Astrocyte (in vitro differentiated cells and primary cell): ENCODE data around the gene APOA1. TPM values are rescaled to one million over a fixed set of nuclear protein-coding genes. Genes with fewer than 3 reads are reported as not detected.

Experiments used
- DNase-seq: peaks from one replicate; pipeline ENCODE4 v3.0.0-alpha.2; 2010; ENCODE audit warnings: low read depth
- FAIRE-seq: peaks from 2 replicates; lab custom pipeline; 2011; peaks lifted over from hg19 to GRCh38; lab: Jason Lieb, UNC
- H2AFZ ChIP-seq: 2 replicates; pipeline ENCODE4 v1.6.0; 2012; ENCODE audit warnings: low read depth, low read length, inconsistent platforms
- H3K27ac ChIP-seq: 2 replicates; pipeline ENCODE4 v1.5.1; 2011; ENCODE audit warnings: low read depth, low read length, inconsistent platforms
- H3K27me3 ChIP-seq: 2 replicates; pipeline ENCODE4 v1.6.0; 2011; ENCODE audit warnings: low read length, inconsistent platforms; ENCODE audit not compliant: insufficient read depth
- H3K36me3 ChIP-seq: 2 replicates; pipeline ENCODE4 v1.5.1; 2011; ENCODE audit warnings: low read length, inconsistent platforms; ENCODE audit not compliant: insufficient read depth
- H3K4me1 ChIP-seq: 2 replicates; pipeline ENCODE4 v1.5.1; 2011; ENCODE audit warnings: low read length, inconsistent platforms; ENCODE audit not compliant: insufficient read depth
- H3K4me2 ChIP-seq: 2 replicates; pipeline ENCODE4 v1.6.0; 2012; ENCODE audit warnings: low read length, inconsistent platforms
- H3K4me3 ChIP-seq: 2 replicates; pipeline ENCODE4 v1.5.1; 2011; ENCODE audit warnings: low read depth, mild to moderate bottlenecking, low read length, inconsistent platforms; ENCODE audit not compliant: insufficient read depth
- H3K79me2 ChIP-seq: 2 replicates; pipeline ENCODE4 v1.6.0; 2012; ENCODE audit warnings: mild to moderate bottlenecking, low read length, inconsistent platforms; ENCODE audit not compliant: insufficient read depth
- H3K9ac ChIP-seq: 2 replicates; pipeline ENCODE4 v1.6.0; 2012; ENCODE audit warnings: mild to moderate bottlenecking, low read length, inconsistent platforms
- H3K9me3 ChIP-seq: 2 replicates; pipeline ENCODE4 v1.5.1; 2012; ENCODE audit warnings: low read depth, mild to moderate bottlenecking, low read length, inconsistent platforms; ENCODE audit not compliant: insufficient read depth
- H4K20me1 ChIP-seq: 2 replicates; pipeline ENCODE4 v1.6.0; 2012; ENCODE audit warnings: low read length, inconsistent platforms; ENCODE audit not compliant: insufficient read depth
- H3K27ac Mint-ChIP-seq: one replicate; pipeline ENCODE4 v1.8.0; 2021; ENCODE audit warnings: mild to moderate bottlenecking, mixed read lengths; ENCODE audit not compliant: unreplicated experiment
- H3K27me3 Mint-ChIP-seq: one replicate; pipeline ENCODE4 v1.8.0; 2021; ENCODE audit warnings: low read depth, mixed read lengths; ENCODE audit not compliant: unreplicated experiment
- H3K36me3 Mint-ChIP-seq: one replicate; pipeline ENCODE4 v1.8.0; 2021; ENCODE audit warnings: low read depth, mixed read lengths; ENCODE audit not compliant: unreplicated experiment
- H3K4me1 Mint-ChIP-seq: one replicate; pipeline ENCODE4 v1.8.0; 2021; ENCODE audit warnings: low read depth, mixed read lengths; ENCODE audit not compliant: unreplicated experiment
- H3K4me3 Mint-ChIP-seq: one replicate; pipeline ENCODE4 v1.8.0; 2021; ENCODE audit warnings: mild to moderate bottlenecking, moderate library complexity, mixed read lengths; ENCODE audit not compliant: unreplicated experiment
- H3K9me3 Mint-ChIP-seq: one replicate; pipeline ENCODE4 v1.8.0; 2021; ENCODE audit warnings: mild to moderate bottlenecking, mixed read lengths; ENCODE audit not compliant: unreplicated experiment
- EZH2 ChIP-seq: IDR thresholded peaks from 2 replicates; pipeline ENCODE4 v1.6.1; 2012; ENCODE audit warnings: mild to moderate bottlenecking, low read length, inconsistent platforms; ENCODE audit not compliant: insufficient read depth
- total RNA-seq: library from RNA; stranded (reverse); gene quantifications from 2 replicates; pipeline ENCODE4 v1.2.1, GENCODE V29; 2021
- TF ChIP-seq, protein P1 (sequence below): IDR thresholded peaks from 2 replicates; pipeline ENCODE4 v1.5.1; 2011; ENCODE audit warnings: low read depth, mild to moderate bottlenecking, inconsistent platforms, low read length, moderate library complexity; ENCODE audit not compliant: insufficient read depth

The APOA1 gene
- total RNA-seq, 1 donor from 2014 or later: 6.0 TPM

DNA sequence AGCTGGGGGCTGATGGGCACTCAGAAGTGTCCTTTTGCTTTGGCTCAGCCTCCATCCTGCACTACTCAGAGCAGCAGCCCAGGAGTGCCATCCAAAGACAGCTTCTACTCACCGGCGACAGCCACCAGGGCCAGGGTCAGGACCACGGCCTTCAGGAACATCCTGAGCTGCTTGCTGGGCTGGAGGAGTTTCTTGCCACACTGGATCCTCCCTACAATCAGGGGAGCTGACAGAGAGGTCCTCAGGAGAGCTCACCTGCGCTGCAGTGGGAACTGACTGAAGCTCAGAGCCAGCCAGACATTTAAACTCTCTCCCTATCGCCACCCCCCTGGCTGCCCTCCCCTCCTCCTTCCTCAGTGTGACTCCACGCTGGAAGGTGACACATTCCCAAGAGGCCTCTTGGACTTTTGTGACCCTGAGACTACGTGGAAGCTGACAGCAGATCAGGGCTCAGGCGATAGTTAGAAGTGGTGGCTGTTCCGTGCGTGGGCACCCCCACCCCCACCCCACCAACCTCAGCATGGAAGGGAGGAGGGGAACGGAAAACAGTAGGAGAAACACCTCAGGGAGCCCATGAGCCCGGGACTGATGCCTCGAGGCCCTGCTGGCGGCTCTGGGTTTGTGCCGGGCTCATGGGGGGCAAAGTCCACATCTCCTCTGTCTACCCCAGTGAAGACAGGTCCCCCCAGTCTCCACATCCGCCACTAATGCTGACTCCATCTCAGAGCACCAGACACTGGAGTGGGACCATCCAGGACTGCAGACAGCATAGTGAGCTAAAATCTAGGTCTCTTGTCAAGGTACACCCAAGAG lies 14.2 kb downstream of the APOA1 start, which contains the start of gene APOA4:
Gene APOA4 (minus strand): TSS at position 274 of the 813 bp plus-strand sequence. CDS start 113 bp downstream, at position 161.
- Histone ChIP-seq H3K4me3 (no peak within 1 kb of the TSS), H3K9ac (no peak within 1 kb of the TSS), H3K79me2 (no peaks in the 10 kb centered on the region), H3K4me2 (no peak within 1 kb of the TSS), H3K27me3 (no peaks in the 10 kb centered on the region), H3K27ac (no peak within 1 kb of the TSS), H3K4me1 (no peaks in the 10 kb centered on the region), H3K36me3 (no peaks in the 10 kb centered on the region), H2AFZ (no peak within 1 kb of the TSS), H4K20me1 (no peaks in the 10 kb centered on the region), H3K9me3 (no peaks in the 10 kb centered on the region)
- Mint-ChIP-seq H3K27me3 (peaks cover 26% of the 10 kb centered on the region), H3K9me3 (no peaks in the 10 kb centered on the region), H3K4me3 (no peak within 1 kb of the TSS), H3K27ac (no peak within 1 kb of the TSS), H3K36me3 (peaks cover 2% of the 10 kb centered on the region), H3K4me1 (no peaks in the 10 kb centered on the region)
- DNase-seq: no peak
- no peak for FAIRE-seq
- TF ChIP-seq, protein P1, sequence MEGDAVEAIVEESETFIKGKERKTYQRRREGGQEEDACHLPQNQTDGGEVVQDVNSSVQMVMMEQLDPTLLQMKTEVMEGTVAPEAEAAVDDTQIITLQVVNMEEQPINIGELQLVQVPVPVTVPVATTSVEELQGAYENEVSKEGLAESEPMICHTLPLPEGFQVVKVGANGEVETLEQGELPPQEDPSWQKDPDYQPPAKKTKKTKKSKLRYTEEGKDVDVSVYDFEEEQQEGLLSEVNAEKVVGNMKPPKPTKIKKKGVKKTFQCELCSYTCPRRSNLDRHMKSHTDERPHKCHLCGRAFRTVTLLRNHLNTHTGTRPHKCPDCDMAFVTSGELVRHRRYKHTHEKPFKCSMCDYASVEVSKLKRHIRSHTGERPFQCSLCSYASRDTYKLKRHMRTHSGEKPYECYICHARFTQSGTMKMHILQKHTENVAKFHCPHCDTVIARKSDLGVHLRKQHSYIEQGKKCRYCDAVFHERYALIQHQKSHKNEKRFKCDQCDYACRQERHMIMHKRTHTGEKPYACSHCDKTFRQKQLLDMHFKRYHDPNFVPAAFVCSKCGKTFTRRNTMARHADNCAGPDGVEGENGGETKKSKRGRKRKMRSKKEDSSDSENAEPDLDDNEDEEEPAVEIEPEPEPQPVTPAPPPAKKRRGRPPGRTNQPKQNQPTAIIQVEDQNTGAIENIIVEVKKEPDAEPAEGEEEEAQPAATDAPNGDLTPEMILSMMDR: no peak
- no peak for TF ChIP-seq EZH2

DNA sequence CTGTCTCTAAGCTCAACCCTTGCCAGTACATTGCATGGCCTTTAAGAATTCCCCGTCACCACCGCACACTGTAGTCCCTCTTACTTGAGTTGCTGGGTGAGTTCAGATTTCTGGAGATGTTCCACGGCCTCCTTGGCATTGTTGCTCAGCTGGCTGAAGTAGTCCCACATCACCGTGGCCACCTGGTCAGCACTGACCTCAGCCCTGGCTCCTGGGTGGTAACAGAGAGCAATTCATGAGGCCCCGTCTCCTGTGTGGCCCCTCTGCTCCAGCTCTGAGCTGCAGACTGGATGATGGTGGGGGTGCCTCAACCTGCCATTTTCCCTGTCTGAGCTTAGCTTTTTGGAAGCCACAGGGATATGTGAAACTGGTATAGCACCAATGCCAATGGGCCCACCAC lies 14.8 kb downstream of the APOA1 start:
- no peak overlapping the region for H3K9ac ChIP-seq
- H3K9me3 ChIP-seq: no peaks in the 10 kb centered on the region
- no peaks in the 10 kb centered on the region for H3K4me1 ChIP-seq
- TF ChIP-seq, protein P1: no peak
- no peak for TF ChIP-seq EZH2
- DNase-seq (no peak), FAIRE-seq (no peak)
- Mint-ChIP-seq H3K27ac (no peak overlapping the region), H3K4me3 (no peak overlapping the region), H3K36me3 (peaks cover 2% of the 10 kb centered on the region), H3K4me1 (no peaks in the 10 kb centered on the region), H3K27me3 (peaks cover 23% of the 10 kb centered on the region), H3K9me3 (no peaks in the 10 kb centered on the region)
- H3K4me3 ChIP-seq: no peak overlapping the region
- no peaks in the 10 kb centered on the region for H3K36me3 ChIP-seq
- H3K27ac ChIP-seq: no peak overlapping the region
- H3K4me2 ChIP-seq: no peak overlapping the region
- H3K79me2 ChIP-seq: no peaks in the 10 kb centered on the region
- H3K27me3 ChIP-seq: no peaks in the 10 kb centered on the region
- H4K20me1 ChIP-seq: no peaks in the 10 kb centered on the region
- H2AFZ ChIP-seq: no peak overlapping the region
